Stromal cell of bone marrow (primary cell): ENCODE results near the gene ZNF331.
A peak's percentile ranks its signal among the peaks of the same experiment; 100 is the strongest.
"Not testable (repeated sequence)": the region's sequence is repeated elsewhere in the genome, so short reads cannot be mapped to it uniquely, and the experiment has no call there.

Experiments
- DNase-seq: peaks from one replicate; pipeline ENCODE4 v3.0.0-alpha.2; 2012; ENCODE audit warnings: low read depth

ZNF331 gene

DNA sequence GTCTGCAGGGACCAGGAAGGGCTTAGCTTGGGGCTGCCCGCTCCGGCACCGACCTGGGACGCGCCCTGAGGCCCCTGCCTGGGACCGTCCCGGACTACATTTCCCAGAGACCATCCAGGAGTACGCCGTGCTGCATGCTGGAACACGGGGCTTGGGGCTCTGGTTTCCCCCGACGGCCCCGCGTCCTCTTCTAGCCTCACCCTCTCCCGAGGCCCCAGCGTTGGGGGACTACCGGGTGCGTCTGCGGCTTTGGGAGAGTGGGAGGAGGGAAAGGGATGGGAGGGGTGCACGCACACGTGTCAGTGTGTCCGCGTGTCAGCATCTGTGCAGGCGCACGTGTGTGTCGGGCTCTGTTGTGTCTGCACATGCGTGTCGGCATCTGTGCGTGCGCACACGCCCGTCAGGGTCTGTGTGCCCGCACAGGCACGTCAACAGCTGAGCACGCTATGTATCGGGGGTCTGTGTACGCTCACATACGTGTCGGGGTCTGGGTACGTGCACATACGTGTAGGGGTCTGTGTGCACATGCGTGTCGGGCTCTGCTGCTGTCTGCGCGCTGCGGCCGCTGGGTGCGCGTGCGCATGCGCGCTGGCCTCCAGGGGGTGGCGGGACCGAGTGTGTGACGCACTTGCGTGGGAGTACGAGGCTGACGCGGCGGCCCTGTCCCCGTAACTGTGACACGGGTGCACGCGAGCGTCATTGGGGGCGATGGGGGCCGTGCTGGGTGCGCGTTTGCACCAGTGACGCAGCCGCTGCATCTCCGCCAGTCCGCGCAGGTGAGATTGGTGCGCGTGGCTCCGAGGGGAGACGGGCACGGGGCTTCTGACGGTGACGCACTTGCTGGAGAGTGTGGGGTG, at the start of gene ZNF331:
ZNF331 (plus strand) TSS at position 625 of the 857 bp plus-strand sequence. CDS start 31,232 bp downstream, outside the sequence.
- DNase-seq: peak; percentile 43

DNA sequence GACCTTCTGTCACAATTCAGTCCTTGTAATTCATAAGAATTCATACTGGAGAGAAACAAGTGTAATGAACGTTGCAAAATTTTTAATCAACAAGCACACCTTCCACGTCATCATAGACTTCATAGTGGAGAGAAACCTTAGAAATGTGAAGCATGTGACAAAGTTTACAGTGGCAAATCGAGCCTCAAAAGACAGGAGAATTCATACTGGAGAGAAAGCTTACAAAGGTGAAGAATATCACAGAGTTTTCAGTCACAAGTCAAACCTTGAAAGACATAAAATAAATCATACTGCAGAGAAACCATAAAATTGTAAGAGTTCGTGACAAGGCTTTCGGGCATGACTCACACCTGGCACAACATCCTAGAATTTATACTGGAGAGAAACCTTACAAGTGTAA, 45.8 kb upstream of the ZNF331 start:
- DNase-seq: no peak

DNA sequence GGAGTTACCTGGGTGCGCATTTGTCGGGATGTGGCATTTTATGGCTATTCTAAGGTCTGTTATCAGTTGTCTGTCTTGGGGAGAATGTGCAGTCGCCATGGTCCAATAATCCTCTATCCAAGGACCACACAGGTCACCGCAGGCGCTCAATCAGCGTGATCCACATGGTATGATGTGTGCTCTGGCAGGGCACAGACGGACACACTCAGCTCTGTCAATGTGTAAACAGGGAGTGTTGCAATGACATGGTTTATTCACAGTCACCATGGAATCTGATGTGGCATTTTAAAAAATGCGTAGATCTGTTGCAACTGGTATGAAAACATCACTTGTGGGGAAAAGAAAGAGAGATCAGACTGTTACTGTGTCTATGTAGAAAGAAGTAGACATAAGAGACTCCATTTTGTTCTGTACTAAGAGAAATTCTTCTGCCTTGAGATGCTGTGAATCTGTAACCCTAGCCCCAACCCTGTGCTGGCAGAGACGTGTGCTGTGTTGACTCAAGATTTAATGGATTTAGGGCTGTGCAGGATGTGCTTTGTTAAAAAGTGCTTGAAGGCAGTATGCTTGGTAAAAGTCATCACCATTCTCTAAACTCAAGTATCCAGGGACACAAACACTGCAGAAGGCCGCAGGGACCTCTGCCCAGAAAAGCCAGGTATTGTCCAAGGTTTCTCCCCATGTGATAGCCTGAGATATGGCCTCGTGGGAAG, 40.5 kb upstream of the ZNF331 start:
- not testable (repeated sequence) for DNase-seq

DNA sequence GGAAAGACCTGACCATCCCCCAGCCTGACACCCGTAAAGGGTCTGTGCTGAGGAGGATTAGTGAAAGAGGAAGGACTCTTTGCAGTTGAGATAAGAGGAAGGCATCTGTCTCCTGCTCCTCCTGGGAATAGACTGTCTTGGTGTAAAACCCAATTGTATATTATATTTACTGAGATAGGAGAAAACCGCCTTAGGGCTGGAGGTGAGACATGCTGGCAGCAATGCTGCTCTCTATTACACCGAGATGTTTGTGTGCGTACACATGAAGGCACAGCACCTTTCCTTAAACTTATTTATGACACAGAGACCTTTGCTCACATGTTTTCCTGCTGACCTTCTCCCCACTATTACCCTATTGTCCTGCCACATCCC, 39.9 kb upstream of the ZNF331 start:
- not testable (repeated sequence) for DNase-seq

DNA sequence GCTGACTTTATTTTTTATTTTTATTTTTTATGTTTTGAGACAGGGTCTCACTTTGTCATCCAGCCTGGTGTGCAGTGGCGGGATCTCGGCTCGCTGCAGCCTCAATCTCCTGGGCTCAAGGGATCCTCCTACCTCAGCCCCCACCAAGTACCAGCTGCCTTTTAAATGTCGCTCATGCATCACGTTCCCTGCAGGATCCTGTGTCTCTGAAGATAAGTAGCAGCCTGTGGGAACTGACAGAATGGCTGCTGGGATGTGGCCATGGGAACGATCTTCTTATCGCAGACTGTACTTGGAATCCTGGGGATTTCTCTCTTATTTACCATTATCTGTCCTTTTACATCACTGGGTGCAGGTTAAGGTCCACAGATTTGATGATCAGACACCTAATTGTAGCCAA, 34.8 kb upstream of the ZNF331 start:
- DNase-seq: not testable (repeated sequence)

DNA sequence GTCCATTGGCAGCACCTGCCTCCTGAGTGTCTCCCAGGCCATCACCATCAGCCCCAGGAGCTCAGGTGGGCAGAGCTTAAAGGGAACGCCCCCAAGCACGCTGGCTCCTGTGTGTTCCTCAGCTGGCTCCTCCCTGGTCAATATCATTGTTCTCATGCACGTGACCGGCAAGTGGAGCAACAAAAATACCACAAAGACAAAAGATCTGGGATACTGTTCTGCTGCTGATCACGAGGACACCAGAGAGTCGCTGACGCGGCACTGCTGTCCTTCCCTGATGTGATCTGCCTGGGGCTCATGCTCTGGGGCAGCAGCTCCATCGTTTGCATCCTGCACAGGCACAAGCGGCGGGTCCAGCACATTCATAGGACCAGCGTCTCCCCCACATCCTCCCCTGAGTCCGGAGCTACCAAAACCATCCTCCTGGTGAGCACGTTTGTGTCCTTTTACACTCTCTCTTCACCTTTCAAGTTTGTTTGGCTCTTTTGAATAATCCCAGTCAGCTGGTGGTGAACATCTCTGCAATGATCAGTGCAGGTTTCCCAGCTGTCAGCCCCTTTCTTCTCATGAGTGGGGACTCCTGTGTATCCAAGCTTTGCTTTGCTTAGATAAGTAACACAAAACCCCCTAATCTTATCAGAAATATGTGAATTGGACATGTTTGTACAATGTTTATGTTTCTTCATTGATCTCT, 34.1 kb upstream of the ZNF331 start:
- not testable (repeated sequence) for DNase-seq

DNA sequence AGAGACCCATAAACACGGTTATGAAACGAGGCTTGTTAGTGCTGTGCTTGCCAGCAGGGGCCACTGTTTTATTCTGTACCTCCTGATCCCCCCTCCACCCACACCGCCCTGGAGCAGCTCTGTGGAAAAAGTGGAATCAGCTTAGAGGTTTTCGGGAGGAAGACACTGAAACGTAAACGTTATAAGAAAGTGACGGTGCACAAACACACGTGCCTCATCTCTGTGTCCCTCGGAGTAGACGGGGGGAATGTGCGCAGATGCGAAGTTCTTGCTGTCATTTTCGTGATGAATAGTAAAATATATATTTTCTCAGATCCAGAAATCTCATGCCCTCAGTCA, 33.6 kb upstream of the ZNF331 start:
- DNase-seq: not testable (repeated sequence)

DNA sequence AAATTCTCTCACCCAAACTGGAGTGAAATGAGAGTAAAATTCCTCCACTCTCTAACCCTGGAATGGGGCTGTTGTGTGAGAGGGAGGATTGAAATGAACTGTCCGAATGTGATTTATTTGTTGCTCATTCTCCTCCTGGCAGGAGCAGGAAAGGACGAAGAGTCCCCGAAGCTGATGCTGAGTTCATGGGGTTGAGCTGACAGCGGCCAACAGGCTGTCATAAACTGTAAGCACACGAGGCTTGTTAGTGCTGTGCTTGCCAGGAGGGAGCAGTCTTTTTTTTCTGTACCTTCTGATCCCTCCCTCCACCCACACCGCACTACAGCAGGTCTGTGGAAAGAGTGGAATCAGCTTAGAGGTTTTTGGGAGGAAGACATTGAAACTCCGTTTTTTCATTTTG, 33.1 kb upstream of the ZNF331 start:
- DNase-seq: no peak

DNA sequence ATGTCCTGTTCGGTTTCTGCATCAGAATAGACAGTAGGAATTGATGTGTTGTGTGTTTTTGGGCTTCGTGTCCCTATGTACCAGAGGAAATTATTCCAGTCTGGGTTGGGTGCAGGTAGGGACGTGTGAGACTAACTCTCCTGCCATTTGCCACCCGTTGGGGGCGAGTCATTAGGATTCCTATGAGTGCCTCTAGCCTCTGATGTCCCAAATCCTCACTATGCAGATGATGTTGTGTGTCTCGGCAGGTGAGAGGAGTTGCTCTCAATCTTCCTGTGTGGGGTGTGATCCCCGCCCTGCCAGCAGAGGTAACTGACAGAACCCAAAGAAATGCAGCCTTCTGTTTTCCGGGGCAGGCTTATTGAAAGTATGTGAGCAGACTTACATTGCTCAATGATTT, 31.2 kb upstream of the ZNF331 start:
- no peak for DNase-seq

DNA sequence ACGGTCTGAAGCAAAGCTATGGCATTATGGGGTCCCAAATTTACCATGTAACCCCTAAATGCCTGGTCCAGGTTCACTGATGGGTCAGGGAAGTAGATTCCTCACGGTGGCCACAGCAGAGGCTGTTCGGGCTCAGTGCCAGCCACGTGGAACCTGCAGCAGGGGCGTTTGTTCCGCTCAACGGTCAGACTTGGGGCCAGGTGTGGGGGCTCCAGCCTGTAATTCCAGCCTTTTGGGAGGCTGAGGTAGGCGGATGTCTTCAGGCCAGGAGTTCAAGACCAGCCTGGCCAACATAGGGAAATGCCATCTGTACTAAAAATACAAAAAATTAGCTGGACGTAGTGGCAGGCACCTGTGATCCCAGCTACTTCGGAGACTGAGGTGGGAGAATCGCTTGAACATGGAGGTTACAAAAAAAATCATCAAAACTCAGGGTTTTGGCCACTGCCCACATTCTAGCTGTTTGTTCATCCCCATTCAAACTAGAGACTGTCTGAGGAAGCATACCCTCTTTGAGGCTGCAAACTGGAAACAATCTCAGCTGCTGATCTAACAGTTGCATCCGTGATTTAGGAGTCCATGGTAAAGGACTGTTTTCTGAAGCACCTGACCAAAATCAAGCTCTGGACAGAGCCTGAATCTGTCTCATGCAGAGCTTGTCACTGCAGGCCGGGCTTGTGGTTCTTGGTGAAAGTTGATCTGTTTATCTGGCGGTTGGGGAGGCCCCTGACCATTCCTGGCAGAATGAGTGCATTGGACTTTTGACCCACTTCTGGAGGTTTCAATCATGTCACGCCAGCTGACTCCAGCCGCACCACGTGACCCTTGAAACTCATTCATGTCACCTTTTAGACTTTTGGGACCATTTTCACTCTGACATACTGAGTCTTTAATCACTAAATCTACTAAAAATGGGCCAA, 30.2 kb upstream of the ZNF331 start:
- DNase-seq: peak; percentile 53

DNA sequence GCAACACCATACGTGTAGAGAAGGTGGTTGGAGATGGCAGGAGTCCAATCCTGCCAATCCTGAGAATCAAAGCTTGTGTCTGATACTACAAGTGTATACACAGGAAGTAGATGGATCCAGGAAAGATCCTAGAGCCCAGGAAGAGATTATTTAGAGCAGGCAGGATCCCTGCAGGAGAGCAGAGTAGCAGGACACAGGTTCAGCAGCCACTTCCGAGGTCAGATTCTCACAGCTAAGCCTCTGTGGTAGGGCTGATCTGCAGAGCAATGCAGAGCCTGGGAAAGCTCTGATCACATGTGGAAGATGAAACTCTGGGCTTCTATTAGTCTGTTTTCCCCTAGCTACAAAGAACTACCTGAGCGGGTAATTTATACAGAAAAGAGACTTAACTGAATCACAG, 28.5 kb upstream of the ZNF331 start:
- no peak for DNase-seq

DNA sequence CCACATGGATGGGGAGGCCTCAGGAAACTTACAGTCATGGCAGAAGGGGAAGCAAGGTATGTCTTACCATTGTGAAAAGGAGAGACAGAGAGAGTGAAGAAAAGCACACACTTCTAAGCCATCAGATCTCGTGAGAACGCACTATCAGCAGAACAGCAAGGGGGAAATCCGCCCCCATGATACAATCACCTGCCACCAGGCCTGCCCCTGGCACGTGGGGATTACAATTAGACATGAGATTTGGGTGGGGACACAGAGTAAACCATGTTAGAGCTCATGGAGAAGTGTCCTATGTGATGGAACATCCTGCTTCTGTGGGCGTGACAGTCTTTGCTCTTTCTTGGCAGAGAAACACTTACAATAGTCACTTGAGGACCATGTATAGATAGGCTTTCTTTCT, 28.1 kb upstream of the ZNF331 start:
- DNase-seq: no peak

DNA sequence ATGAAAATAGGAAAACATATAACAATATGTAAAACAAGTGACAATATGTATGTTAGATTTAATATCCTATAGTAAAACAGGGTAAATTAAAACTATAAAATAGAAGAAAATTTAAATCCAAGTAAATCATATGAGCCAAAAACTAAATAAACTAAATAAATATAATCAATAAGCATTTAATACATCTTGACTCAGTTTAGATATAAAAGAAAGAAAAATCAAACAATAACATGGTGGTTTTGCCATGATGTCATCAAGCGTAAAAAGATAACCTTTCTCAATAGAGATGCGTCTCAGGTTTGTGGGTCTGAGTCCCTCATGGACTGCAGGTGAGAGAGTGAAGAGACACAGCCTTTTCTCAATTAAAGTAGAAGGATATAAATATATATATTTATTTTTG, 26.6 kb upstream of the ZNF331 start:
- no peak for DNase-seq

DNA sequence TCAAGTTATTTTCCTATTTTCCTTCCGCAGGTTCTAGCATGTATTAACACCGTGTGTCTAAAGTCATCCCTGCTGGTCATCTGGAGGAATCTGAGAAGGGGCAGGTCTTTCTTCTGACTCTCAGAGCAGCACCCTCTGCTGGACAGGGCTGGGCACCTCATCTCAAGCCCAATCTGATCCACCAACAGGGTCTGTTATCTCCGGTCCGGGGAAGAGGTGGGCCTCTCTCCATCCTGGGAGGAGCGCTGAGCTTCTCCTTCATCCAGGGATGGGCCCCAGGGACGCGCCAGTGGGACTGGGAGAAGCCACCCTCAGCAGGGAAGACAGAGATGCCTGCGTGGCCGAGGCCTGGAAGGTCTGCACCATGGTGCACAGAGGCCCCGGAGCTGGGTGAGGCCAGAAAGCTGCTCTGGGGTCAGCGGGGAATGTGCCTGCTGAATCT, 26.0 kb upstream of the ZNF331 start:
- peak; percentile 34 for DNase-seq

DNA sequence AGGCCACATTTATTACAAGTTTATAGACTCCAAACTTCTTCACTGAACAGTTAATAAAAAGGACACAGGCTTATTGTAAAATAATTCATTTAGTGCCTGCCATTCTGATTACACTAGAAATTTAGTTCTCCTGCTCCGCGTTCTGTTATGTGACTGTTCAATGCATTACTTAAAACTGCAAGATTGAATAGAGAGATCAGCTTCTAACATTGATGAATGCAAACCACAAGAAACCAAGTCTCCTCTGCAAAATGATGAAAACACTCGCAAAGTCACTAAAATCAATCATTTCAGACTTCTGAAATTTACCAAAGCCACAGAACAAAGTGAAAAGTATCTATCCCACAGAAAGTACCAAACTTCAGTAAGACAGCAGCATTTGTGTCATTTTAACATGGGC, 22.9 kb upstream of the ZNF331 start:
- not testable (repeated sequence) for DNase-seq

DNA sequence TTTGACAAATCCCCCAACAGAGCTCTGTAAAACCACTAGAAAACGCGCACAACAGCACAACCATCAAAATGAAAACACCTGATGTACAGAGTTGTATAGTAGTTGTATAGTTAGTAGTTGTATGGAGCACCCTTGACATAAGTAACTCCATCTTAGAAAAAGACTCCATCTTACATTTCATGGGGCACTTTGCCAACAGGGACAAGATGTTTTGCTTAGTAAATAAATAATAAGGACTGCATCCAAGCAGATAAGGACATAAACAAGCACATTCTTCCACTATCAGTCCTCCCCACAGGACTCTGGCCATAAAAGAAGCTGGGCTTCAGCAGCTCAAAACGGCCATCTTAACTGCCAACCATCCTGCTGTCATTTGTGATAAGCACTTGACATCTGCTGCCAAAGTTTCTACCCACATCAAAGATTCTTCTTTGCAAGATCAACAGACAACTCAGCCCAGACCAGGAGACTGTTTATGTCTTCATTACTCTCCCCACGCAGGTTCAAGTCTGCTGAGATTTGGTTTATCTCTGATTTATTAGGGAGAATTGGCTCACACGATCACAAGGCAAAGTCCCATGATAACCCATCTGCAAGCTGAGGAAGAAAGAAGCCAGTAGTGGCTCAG, 20.7 kb upstream of the ZNF331 start:
- DNase-seq: no peak

DNA sequence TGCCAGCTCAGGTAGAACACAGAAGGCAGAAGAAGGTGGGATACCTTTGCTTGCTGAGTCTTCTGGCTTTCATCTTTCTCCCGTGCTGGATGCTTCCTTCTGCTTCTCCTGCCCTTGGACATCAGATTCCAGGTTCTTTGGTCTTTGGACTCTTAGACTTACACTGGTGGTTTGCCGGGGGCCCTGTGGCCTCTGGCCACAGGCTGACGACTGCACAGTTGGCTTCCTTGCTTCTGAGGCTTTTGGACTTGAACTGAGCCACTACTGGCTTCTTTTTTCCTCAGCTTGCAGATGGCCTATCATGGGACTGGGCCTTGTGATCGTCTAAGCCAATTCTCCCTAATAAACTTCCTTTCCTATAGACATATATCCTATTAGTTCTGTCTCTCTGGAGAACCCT, 19.8 kb upstream of the ZNF331 start:
- DNase-seq: no peak

DNA sequence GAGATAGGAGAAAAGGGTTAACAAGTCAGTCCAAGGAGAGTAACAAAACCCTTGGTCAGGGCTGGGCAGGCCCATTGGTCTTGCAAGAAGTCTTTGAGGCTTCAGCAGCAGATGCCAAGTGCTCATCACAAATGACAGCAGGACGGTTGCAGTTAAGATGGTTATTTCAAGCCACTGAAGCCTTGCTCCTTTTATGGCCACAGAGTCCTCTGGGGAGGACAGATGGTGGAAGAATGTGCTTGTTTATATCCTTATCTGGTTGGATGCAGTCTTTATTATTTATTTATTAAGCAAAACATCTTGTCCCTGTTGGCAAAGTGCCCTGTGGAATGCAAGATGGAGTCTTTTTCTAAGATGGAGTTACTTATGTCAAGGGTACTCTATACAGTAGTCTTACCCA, 19.2 kb upstream of the ZNF331 start:
- DNase-seq: no peak

DNA sequence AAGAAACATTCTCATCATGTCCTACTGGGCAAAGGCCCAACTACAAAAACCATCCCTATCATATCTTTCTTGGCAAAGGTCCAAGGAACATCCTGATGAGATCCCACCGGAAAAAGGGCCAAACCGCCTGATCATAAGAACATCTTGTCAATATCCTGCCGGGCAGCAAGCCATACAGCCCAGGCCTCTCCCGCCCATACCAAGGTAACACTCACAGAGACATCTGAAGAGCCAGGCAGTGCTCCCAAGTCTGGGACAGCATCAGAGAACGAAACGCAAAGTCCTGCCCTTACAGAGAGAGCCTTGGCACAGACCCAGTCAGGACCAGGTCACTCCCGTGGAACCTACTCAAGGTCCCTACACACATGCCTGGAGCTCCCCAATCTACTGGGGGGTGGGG, 18.5 kb upstream of the ZNF331 start:
- DNase-seq: no peak

DNA sequence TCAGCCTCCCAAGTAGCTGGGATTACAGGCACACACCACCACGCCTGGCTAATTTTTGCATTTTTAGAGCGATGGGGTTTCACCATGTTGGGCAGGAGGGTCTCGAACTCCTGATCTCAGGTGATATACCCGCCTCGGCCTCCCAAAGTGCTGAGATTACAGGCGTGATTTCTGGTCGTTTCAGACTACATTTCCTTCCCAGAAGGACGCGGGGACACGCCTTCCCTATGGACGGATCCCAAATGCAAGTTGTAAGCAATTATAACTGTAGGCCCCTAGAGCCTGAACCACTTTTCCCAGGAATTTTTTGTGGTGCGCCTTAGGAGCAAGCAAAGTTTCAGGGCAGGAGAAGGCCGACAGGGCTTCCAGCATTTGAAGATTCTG, 17.8 kb upstream of the ZNF331 start:
- DNase-seq: no peak
